ENCODE measurements around the gene JAKMIP1. TPM values are rescaled to one million over a fixed set of nuclear protein-coding genes. Genes with fewer than 3 reads are reported as not detected.

Gene JAKMIP1
- total RNA-seq, 3 donors from 2014 or later, result 0.66 to 0.88 (median 0.80) TPM

DNA sequence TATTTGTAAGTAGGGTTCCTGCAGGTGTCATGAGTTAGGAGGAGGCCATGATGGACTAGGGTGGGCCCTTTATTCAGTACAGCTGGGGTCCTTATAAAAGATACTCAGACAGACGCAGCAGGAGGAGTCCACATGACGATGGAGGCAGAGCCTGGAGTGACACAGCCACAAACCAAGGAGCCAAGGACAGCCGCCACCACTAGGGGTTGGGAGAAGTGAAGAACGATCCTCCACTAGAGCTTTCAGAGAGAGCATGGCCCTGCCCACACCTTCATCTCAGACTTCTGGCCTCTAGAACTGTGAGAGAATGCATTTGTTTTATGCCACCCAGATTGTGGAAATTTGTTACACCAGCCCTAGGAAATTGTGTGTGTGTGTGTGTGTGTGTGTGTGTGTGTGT lies 31.1 kb downstream of the JAKMIP1 start:
- Histone ChIP-seq H3K36me3 (no peaks in the 10 kb centered on the region), H3K9me3 (peaks cover 3 to 4% of the 10 kb centered on the region in 2 donors), H3K4me1 (no peaks in the 10 kb centered on the region), H3K27me3 (no peaks in the 10 kb centered on the region), H3K27ac (no peak overlapping the region), H3K4me3 (no peak overlapping the region)
- TF ChIP-seq POLR2AphosphoS5 (IDR thresholded peaks at IDR 0.05), result no peak
- TF ChIP-seq POLR2A (IDR thresholded peaks at IDR 0.05), result no peak
- TF ChIP-seq, protein P1, sequence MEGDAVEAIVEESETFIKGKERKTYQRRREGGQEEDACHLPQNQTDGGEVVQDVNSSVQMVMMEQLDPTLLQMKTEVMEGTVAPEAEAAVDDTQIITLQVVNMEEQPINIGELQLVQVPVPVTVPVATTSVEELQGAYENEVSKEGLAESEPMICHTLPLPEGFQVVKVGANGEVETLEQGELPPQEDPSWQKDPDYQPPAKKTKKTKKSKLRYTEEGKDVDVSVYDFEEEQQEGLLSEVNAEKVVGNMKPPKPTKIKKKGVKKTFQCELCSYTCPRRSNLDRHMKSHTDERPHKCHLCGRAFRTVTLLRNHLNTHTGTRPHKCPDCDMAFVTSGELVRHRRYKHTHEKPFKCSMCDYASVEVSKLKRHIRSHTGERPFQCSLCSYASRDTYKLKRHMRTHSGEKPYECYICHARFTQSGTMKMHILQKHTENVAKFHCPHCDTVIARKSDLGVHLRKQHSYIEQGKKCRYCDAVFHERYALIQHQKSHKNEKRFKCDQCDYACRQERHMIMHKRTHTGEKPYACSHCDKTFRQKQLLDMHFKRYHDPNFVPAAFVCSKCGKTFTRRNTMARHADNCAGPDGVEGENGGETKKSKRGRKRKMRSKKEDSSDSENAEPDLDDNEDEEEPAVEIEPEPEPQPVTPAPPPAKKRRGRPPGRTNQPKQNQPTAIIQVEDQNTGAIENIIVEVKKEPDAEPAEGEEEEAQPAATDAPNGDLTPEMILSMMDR (IDR thresholded peaks at IDR 0.05), result no peak
- DNase-seq (ENCODE audit: low spot score in 2 of 2), result no peak
- intact Hi-C loops (cut with DNase I; ENCODE audit: low total_unique reads), result no loop called here

DNA sequence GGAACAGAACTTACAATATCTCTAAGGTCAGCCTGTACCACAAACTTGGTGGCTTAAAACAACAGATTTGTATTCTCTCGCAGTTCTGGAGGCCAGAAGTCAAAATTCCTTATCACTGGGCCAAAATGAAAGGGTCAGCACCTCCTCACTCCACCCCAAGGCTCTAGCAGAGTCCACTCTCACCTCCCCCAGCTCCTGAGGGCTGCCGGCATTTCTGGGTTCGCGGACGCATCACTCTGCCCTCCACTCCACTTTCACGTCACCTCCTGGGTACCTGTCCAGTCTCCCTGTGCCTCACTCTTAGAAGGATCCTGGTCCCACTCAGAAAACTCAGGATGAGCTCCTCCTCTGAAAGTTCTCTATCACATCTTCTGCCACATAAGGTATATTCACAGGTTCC lies 34.6 kb downstream of the JAKMIP1 start:
- intact Hi-C loops (cut with DNase I; ENCODE audit: low total_unique reads), result no loop called here
- Histone ChIP-seq H3K36me3 (no peaks in the 10 kb centered on the region), H3K27ac (no peak overlapping the region), H3K9me3 (peaks cover 10 to 13% of the 10 kb centered on the region in 2 donors), H3K4me3 (no peak overlapping the region), H3K4me1 (no peaks in the 10 kb centered on the region), H3K27me3 (no peaks in the 10 kb centered on the region)
- DNase-seq (ENCODE audit: low spot score in 2 of 2), result no peak
- TF ChIP-seq, protein P1 (IDR thresholded peaks at IDR 0.05), result no peak
- TF ChIP-seq POLR2A (IDR thresholded peaks at IDR 0.05) (no peak), POLR2AphosphoS5 (IDR thresholded peaks at IDR 0.05) (no peak)

DNA sequence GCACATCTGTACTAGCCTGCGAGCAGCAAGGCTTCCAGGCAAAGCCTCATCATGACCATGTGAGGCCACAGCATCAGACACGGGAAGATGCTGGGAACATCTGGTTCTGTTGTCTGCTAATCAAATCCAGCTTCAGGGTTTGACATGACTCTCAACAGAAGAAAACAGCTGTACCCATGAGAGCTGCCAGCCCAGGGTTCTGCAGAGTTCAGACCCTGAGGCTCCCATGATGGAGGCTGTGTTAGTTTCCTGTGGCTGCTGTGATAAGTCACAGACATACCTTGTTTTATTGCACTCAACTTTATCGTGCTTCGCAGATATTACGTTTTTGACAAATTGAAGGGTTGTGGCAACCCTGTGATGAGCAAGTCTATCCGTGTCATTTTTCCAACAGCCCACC lies 37.5 kb downstream of the JAKMIP1 start:
- H3K27ac ChIP-seq, result no peak overlapping the region
- intact Hi-C loops (cut with DNase I; ENCODE audit: low total_unique reads), result no loop called here
- peaks cover 0 to 1% of the 10 kb centered on the region in 2 donors for H3K27me3 ChIP-seq
- no peaks in the 10 kb centered on the region for H3K4me1 ChIP-seq
- TF ChIP-seq, protein P1 (IDR thresholded peaks at IDR 0.05), result no peak
- no peak for DNase-seq (ENCODE audit: low spot score in 2 of 2)
- H3K36me3 ChIP-seq, result no peaks in the 10 kb centered on the region
- H3K4me3 ChIP-seq, result no peak overlapping the region
- peaks cover 10 to 13% of the 10 kb centered on the region in 2 donors for H3K9me3 ChIP-seq

DNA sequence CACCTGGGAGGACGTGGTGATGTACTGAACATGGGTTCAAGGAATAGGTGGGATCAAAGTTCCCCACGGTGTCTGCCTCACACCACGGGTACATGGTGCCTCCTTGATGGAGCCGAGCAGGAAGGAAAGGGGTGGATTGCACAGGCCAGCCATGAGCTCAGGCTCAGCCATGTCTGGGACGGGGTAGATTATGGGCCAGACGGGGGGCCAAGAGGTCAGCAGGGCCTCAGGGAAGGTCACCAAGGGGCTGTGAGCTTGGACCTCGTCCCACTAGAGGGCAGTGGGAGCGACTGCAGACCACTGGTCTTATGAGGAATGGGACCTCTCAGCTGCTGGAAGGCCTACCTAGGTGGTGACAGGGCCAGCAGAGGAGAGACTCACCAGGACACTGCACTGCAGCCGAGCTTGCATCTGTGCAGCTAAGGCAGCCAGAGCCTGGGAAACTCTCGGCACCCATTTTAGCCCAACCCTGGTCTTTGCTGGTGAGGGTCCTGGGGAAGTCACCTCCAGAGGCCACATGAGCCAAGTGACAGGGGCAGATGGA lies 38.4 kb downstream of the JAKMIP1 start:
- no peak overlapping the region for H3K27ac ChIP-seq
- intact Hi-C loops (cut with DNase I; ENCODE audit: low total_unique reads), result no loop called here
- no peak for TF ChIP-seq POLR2AphosphoS5 (IDR thresholded peaks at IDR 0.05)
- TF ChIP-seq, protein P1 (IDR thresholded peaks at IDR 0.05), result no peak
- no peak for TF ChIP-seq POLR2A (IDR thresholded peaks at IDR 0.05)
- peaks cover 10 to 13% of the 10 kb centered on the region in 2 donors for H3K9me3 ChIP-seq
- no peak for DNase-seq (ENCODE audit: low spot score in 2 of 2)
- H3K36me3 ChIP-seq, result no peaks in the 10 kb centered on the region
- H3K4me3 ChIP-seq, result no peak overlapping the region
- no peaks in the 10 kb centered on the region for H3K4me1 ChIP-seq
- peaks cover 0 to 6% of the 10 kb centered on the region in 2 donors for H3K27me3 ChIP-seq

DNA sequence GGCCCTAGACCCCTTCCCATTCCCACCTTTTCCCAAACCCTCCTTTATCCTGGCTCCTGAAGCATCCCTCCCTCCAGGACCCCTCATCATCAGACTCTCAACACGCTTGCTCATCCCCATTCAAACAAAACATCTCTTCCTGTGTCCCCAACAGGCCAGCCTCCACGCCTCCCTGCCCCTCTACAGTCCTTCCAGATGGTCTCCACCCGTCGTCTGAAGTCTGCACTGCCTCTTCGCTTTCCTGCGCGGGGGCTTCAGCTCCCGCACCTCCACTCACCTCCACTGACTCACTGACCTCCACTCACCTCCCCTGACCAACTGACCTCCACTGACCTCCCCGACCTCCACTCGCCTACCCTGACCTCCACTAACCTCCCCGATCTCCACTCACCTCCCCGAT lies 39.8 kb downstream of the JAKMIP1 start:
- Histone ChIP-seq H3K27ac (no peak overlapping the region), H3K4me1 (no peaks in the 10 kb centered on the region), H3K4me3 (no peak overlapping the region), H3K9me3 (peaks cover 10 to 13% of the 10 kb centered on the region in 2 donors), H3K27me3 (peaks cover 0 to 10% of the 10 kb centered on the region in 2 donors), H3K36me3 (no peaks in the 10 kb centered on the region)
- no peak for DNase-seq (ENCODE audit: low spot score in 2 of 2)
- TF ChIP-seq, protein P1 (IDR thresholded peaks at IDR 0.05), result no peak
- TF ChIP-seq POLR2A (IDR thresholded peaks at IDR 0.05) (no peak), POLR2AphosphoS5 (IDR thresholded peaks at IDR 0.05) (no peak)
- intact Hi-C loops (cut with DNase I; ENCODE audit: low total_unique reads), result no loop called here

All from breast epithelium (tissue), 4 donors.